Mesenchymal stem cell (in vitro differentiated cells and primary cell): ENCODE data around the gene FKBP15.

Experiments used
- DNase-seq: peaks from one replicate; pipeline ENCODE4 v3.0.0-alpha.2; 2013
- H2AFZ ChIP-seq: one replicate; pipeline ENCODE4 v1.6.1; 2013; ENCODE audit warnings: low read depth, mild to moderate bottlenecking, control low read depth, inconsistent platforms, low read length, moderate library complexity
- H2AK5ac ChIP-seq: 2 replicates; pipeline ENCODE4 v1.6.1; 2013; ENCODE audit warnings: low read length, moderate library complexity, mild to moderate bottlenecking, inconsistent platforms; ENCODE audit not compliant: severe bottlenecking
- H2BK120ac ChIP-seq: one replicate; pipeline ENCODE4 v1.6.1; 2013; ENCODE audit warnings: low read depth, mild to moderate bottlenecking, inconsistent platforms, low read length, moderate library complexity
- H2BK12ac ChIP-seq, 2 experiments: one replicate each; pipeline ENCODE4 v1.6.1; 2013; ENCODE audit warnings: inconsistent platforms in 2 of 2, low read length in 2 of 2, mild to moderate bottlenecking in 2 of 2, moderate library complexity in 2 of 2, control low read depth in 1 of 2
- H2BK15ac ChIP-seq: one replicate; pipeline ENCODE4 v1.6.1; 2013; ENCODE audit warnings: mild to moderate bottlenecking, low read depth, inconsistent platforms; ENCODE audit not compliant: poor library complexity, severe bottlenecking
- H2BK5ac ChIP-seq: 2 replicates; pipeline ENCODE4 v1.6.1; 2013; ENCODE audit warnings: low read depth, mild to moderate bottlenecking, low read length, control low read depth, inconsistent platforms; ENCODE audit not compliant: poor library complexity, severe bottlenecking
- H3K14ac ChIP-seq, 2 experiments: one replicate each; pipeline ENCODE4 v1.6.1; 2013; ENCODE audit warnings: inconsistent platforms in 2 of 2, low read length in 2 of 2, control low read depth in 1 of 2, mild to moderate bottlenecking in 1 of 2, moderate library complexity in 1 of 2
- H3K18ac ChIP-seq, 2 experiments: one replicate each; pipeline ENCODE4 v1.6.1; 2013; ENCODE audit warnings: inconsistent platforms in 2 of 2, low read length in 2 of 2, control low read depth in 1 of 2, low read depth in 1 of 2, mild to moderate bottlenecking in 1 of 2
- H3K23ac ChIP-seq, 2 experiments: one replicate each; pipeline ENCODE4 v1.6.1; 2013; ENCODE audit warnings: inconsistent platforms in 2 of 2, low read length in 2 of 2, mild to moderate bottlenecking in 2 of 2, moderate library complexity in 2 of 2, control low read depth in 1 of 2
- H3K27ac ChIP-seq: 2 replicates; pipeline ENCODE4 v1.5.1; 2013; ENCODE audit warnings: mild to moderate bottlenecking, moderate library complexity, low read length, control low read depth, inconsistent platforms; ENCODE audit not compliant: poor library complexity, severe bottlenecking
- H3K27me3 ChIP-seq, 2 experiments: 2 replicates each; pipeline versions ENCODE4 v1.6.1 to v1.7.0; 2013; ENCODE audit warnings: low read length in 2 of 2, mild to moderate bottlenecking in 2 of 2, moderate library complexity in 2 of 2, control low read depth in 1 of 2, inconsistent platforms in 1 of 2; ENCODE audit not compliant: control insufficient read depth in 1 of 2, insufficient read depth in 1 of 2
- H3K36me3 ChIP-seq, 2 experiments: 2 replicates each; pipeline versions ENCODE4 v1.6.1 to v1.7.0; 2013; ENCODE audit warnings: low read length in 2 of 2, control low read depth in 1 of 2, inconsistent platforms in 1 of 2, low read depth in 1 of 2, mild to moderate bottlenecking in 1 of 2; ENCODE audit not compliant: insufficient read depth in 2 of 2, control insufficient read depth in 1 of 2
- H3K4ac ChIP-seq, 2 experiments: one replicate each; pipeline ENCODE4 v1.6.1; 2013; ENCODE audit warnings: inconsistent platforms in 2 of 2, low read length in 2 of 2, mild to moderate bottlenecking in 2 of 2, moderate library complexity in 2 of 2, control low read depth in 1 of 2, low read depth in 1 of 2
- H3K4me1 ChIP-seq: 2 replicates; pipeline ENCODE4 v1.6.1; 2013; ENCODE audit warnings: low read depth, low read length, control low read depth; ENCODE audit not compliant: control insufficient read depth, insufficient read depth
- H3K4me2 ChIP-seq: 2 replicates; pipeline ENCODE4 v1.6.1; 2013; ENCODE audit warnings: low read length, mild to moderate bottlenecking, inconsistent platforms; ENCODE audit not compliant: poor library complexity, severe bottlenecking
- H3K4me3 ChIP-seq, 2 experiments: 2 replicates each; pipeline versions ENCODE4 v1.5.1 to v1.7.0; 2013; ENCODE audit warnings: low read length in 2 of 2, mild to moderate bottlenecking in 2 of 2, control low read depth in 1 of 2, low read depth in 1 of 2; ENCODE audit not compliant: insufficient read depth in 1 of 2
- H3K79me1 ChIP-seq: replicated peaks from 2 replicates; pipeline ENCODE4 v1.6.1; 2013; ENCODE audit warnings: mild to moderate bottlenecking, control low read depth, low read length, inconsistent platforms; ENCODE audit not compliant: poor library complexity, severe bottlenecking
- H3K9ac ChIP-seq: 2 replicates; pipeline ENCODE4 v1.7.0; 2013; ENCODE audit warnings: mild to moderate bottlenecking, low read length, moderate library complexity
- H3K9me3 ChIP-seq: 2 replicates; pipeline ENCODE4 v1.7.0; 2013; ENCODE audit warnings: mild to moderate bottlenecking, low read length; ENCODE audit not compliant: control insufficient read depth
- H4K8ac ChIP-seq: one replicate; pipeline ENCODE4 v1.6.1; 2013; ENCODE audit warnings: inconsistent platforms, mild to moderate bottlenecking, low read length, moderate library complexity
- H4K91ac ChIP-seq: one replicate; pipeline ENCODE4 v1.6.1; 2013; ENCODE audit warnings: mild to moderate bottlenecking, low read length, inconsistent platforms
- WGBS: methylation state at CpG from one replicate; pipeline ENCODE4 v1.1.7; 2013; ENCODE audit warnings: mixed read lengths; 5-methylcytosine and 5-hydroxymethylcytosine counted together

The FKBP15 gene

DNA sequence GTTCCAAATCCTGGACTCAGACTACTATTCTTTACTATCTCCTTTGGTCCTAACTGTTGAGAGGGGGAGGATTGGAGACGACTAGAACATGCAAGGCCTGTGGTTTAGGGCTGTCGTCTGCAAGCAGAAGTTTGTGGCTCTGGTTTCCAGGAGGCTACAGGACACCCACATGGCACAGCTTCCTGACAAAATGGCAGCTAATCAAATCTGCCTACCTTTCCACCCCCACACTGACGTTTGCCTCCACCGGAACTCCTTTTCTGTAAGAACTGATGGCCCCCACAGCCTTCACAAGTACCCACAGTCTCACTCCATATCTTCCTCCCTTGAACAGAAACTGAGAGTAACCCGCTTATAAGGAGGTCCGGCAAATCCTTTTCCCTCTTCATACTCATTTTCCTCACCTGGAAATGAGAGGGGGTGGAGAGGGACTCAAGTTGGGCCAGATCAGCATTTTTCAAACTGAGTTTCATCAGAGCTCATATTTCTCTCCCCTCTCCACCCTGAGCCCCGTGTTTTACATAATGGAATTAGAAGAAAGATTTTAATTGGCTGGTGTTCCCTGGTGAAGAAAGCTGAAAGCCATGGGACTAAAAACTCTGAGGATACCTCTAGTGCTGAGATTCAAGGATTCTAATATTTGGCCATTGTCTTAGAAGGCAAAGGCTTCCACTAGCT is 65.0 kb downstream of the FKBP15 start:
- Histone ChIP-seq H3K18ac (no peak overlapping the region), H3K4ac (no peak overlapping the region), H3K9ac (peak overlapping the region; percentile 25), H3K4me3 (no peak overlapping the region), H2BK120ac (no peak overlapping the region), H4K91ac (no peak overlapping the region), H3K79me1 (peaks cover 7% of the 10 kb centered on the region), H4K8ac (no peak overlapping the region), H3K27ac (no peak overlapping the region), H3K4me2 (no peak overlapping the region), H3K23ac (no peak overlapping the region), H3K27me3 (no peaks in the 10 kb centered on the region), H3K36me3 (peaks cover 16 to 73% of the 10 kb centered on the region in 2 experiments), H3K14ac (no peak overlapping the region), H3K4me1 (peaks cover 12% of the 10 kb centered on the region), H2BK5ac (no peak overlapping the region), H2BK15ac (no peak overlapping the region), H3K9me3 (no peaks in the 10 kb centered on the region), H2BK12ac (no peak overlapping the region), H2AK5ac (no peak overlapping the region), H2AFZ (no peak overlapping the region)
- DNase-seq = no peak
- WGBS = 28% methylated on average over 5 of the region's 7 CpGs

DNA sequence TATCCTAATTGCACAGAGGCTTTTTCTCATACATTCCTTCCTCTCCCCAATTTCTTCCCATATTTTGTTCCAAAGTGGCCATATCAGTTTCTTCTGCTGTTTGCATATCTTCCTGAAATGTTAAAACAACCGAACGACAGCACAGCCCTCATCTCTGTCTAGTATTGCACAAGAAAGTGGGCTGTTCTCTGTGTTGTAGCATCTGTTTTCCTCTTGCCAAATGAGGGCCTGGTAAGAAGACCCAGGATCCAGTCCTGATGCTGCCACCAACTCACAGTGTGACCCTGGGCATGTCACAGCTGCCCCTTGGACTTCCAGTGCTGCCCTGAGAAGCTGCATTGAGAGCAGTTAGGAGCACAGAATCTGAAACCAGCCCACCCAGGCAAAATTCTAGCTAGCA is 66.1 kb downstream of the FKBP15 start:
- Histone ChIP-seq H3K4ac (no peak overlapping the region), H3K27me3 (no peaks in the 10 kb centered on the region), H3K4me1 (peaks cover 12% of the 10 kb centered on the region), H3K4me2 (no peak overlapping the region), H4K91ac (no peak overlapping the region), H3K79me1 (peaks cover 7% of the 10 kb centered on the region), H3K4me3 (peak overlapping the region in 1 of 2 experiments; percentile 2), H3K18ac (no peak overlapping the region), H2BK5ac (no peak overlapping the region), H2BK12ac (no peak overlapping the region), H2AK5ac (no peak overlapping the region), H2BK120ac (no peak overlapping the region), H3K23ac (no peak overlapping the region), H3K9me3 (no peaks in the 10 kb centered on the region), H3K27ac (no peak overlapping the region), H2BK15ac (no peak overlapping the region), H3K36me3 (peaks cover 13 to 62% of the 10 kb centered on the region in 2 experiments), H3K14ac (no peak overlapping the region), H2AFZ (no peak overlapping the region), H4K8ac (no peak overlapping the region), H3K9ac (peak overlapping the region; percentile 81)
- 83% methylated on average over 2 of the region's 2 CpGs for WGBS
- DNase-seq = peak; percentile 24

DNA sequence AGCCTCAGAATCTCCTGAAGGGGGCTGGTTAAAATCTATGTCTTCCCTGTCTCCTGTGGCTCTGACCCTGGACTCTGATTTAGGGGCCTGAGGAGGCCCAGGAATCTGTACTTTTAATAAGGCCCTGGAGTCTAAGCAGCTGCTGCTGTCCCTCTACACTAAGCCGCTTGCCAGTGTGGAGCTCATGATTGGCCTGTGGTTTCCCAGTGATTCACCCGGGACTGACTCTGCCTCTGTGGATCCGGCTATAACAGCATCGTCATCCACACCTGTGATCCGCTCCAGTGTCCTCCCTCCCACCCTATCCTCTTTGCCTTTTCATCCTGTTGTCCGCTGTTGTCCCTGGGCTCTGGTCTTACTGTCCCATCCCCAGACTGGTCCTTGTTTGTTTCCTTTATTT is 66.6 kb downstream of the FKBP15 start:
- Histone ChIP-seq H2BK5ac (peak overlapping the region; percentile 49), H3K27me3 (no peaks in the 10 kb centered on the region), H3K4ac (no peak overlapping the region), H3K18ac (no peak overlapping the region), H2BK120ac (no peak overlapping the region), H4K91ac (no peak overlapping the region), H3K14ac (no peak overlapping the region), H2AK5ac (no peak overlapping the region), H3K9me3 (no peaks in the 10 kb centered on the region), H3K36me3 (peaks cover 13 to 58% of the 10 kb centered on the region in 2 experiments), H4K8ac (no peak overlapping the region), H3K4me3 (peak overlapping the region in 1 of 2 experiments; percentile 46), H2BK12ac (no peak overlapping the region), H3K79me1 (peaks cover 7% of the 10 kb centered on the region), H3K9ac (peak overlapping the region; percentile 81), H3K23ac (no peak overlapping the region), H3K27ac (peak overlapping the region; percentile 24), H3K4me1 (peaks cover 12% of the 10 kb centered on the region), H3K4me2 (no peak overlapping the region), H2AFZ (no peak overlapping the region), H2BK15ac (no peak overlapping the region)
- DNase-seq = peak; percentile 54
- WGBS = 77% methylated on average over 6 of the region's 6 CpGs

DNA sequence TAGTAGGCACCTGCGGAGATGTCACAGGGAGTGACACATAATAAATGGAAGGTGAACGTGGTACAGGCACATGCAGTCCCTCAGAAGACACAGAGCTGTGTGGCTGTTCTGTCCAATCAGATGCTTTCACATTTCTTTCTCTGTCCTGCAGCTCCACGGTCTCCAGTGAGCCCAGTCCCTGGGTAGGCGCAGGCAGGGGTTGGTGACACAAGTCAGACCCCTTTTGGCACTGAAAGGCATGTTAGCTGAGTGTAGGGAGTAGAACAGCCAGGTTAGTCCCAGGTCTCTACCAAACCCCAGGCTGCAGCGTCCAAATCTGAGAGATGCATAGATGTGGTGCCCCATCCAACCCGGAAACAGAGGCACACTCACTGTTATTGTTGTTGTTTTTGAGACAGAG is 67.5 kb downstream of the FKBP15 start:
- Histone ChIP-seq H3K27ac (no peak overlapping the region), H3K14ac (no peak overlapping the region), H2AK5ac (peak overlapping the region; percentile 69), H4K91ac (no peak overlapping the region), H2AFZ (peak overlapping the region; percentile 39), H2BK5ac (no peak overlapping the region), H3K4ac (no peak overlapping the region), H3K23ac (no peak overlapping the region), H3K4me1 (peaks cover 12% of the 10 kb centered on the region), H2BK15ac (no peak overlapping the region), H3K18ac (no peak overlapping the region), H2BK12ac (no peak overlapping the region), H3K36me3 (peaks cover 11 to 49% of the 10 kb centered on the region in 2 experiments), H3K9me3 (no peaks in the 10 kb centered on the region), H3K9ac (peak overlapping the region; percentile 94), H3K4me2 (no peak overlapping the region), H3K79me1 (peaks cover 7% of the 10 kb centered on the region), H3K27me3 (no peaks in the 10 kb centered on the region), H4K8ac (no peak overlapping the region), H2BK120ac (no peak overlapping the region), H3K4me3 (peak overlapping the region in 1 of 2 experiments; percentile 46)
- DNase-seq = no peak
- 87% methylated on average over 6 of the region's 6 CpGs for WGBS
